ENCODE results near the gene TSNAXIP1. TPM values are rescaled to one million over a fixed set of nuclear protein-coding genes. Genes with fewer than 3 reads are reported as not detected.

The TSNAXIP1 gene
- total and polyA plus RNA-seq, 4 donors: 0.09 to 1.5 (median 0.69) TPM

DNA sequence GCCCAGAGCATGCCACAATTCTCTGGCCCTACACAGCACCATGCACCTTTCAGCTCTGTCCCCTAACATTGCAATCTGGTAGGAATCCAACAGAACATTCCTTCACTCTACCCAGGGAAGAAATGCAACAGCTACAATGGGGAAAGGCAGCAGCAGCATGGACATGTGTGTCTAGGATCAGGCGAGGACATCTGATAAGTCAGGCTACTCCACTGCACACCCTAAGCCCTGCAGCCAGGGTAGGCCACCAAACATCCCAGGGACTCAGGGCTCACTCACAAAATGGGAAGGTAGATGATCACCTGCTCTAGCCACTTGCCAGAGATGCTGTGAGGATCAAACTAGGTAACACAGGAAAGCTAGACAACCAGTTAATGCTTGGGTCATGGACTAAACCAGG lies 5.4 kb upstream of the TSNAXIP1 start:
- Histone ChIP-seq H3K4me3 (ENCODE audit: low read depth in 1 of 3, low read length in 3 of 3) (no peak overlapping the region), H3K36me3 (ENCODE audit: control insufficient read depth in 4 of 4, insufficient read depth in 3 of 4, low read depth in 1 of 4, low read length in 3 of 4) (peaks cover 1 to 32% (median 22%) of the 10 kb centered on the region in 4 donors), H3K9me3 (ENCODE audit: control insufficient read depth in 4 of 4, low read length in 3 of 4) (no peaks in the 10 kb centered on the region), H3K4me1 (ENCODE audit: control insufficient read depth in 4 of 4, insufficient read depth in 4 of 4, low read length in 3 of 4) (peaks cover 7 to 43% (median 28%) of the 10 kb centered on the region in 4 donors), H3K27ac (ENCODE audit: low read depth in 1 of 2, low read length in 2 of 2) (no peak overlapping the region), H3K27me3 (ENCODE audit: control insufficient read depth in 4 of 4, insufficient read depth in 4 of 4, low read length in 3 of 4) (no peaks in the 10 kb centered on the region), H3K9ac (ENCODE audit: low read depth in 1 of 2, low read length in 2 of 2) (no peak overlapping the region)
- TF ChIP-seq, protein P1, sequence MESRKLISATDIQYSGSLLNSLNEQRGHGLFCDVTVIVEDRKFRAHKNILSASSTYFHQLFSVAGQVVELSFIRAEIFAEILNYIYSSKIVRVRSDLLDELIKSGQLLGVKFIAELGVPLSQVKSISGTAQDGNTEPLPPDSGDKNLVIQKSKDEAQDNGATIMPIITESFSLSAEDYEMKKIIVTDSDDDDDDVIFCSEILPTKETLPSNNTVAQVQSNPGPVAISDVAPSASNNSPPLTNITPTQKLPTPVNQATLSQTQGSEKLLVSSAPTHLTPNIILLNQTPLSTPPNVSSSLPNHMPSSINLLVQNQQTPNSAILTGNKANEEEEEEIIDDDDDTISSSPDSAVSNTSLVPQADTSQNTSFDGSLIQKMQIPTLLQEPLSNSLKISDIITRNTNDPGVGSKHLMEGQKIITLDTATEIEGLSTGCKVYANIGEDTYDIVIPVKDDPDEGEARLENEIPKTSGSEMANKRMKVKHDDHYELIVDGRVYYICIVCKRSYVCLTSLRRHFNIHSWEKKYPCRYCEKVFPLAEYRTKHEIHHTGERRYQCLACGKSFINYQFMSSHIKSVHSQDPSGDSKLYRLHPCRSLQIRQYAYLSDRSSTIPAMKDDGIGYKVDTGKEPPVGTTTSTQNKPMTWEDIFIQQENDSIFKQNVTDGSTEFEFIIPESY (IDR thresholded peaks at IDR 0.05): no peak
- no peak for TF ChIP-seq SP1 (IDR thresholded peaks at IDR 0.05)
- TF ChIP-seq, protein P2, sequence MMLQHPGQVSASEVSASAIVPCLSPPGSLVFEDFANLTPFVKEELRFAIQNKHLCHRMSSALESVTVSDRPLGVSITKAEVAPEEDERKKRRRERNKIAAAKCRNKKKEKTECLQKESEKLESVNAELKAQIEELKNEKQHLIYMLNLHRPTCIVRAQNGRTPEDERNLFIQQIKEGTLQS (IDR thresholded peaks at IDR 0.05): no peak
- no peak for TF ChIP-seq FOXA1 (IDR thresholded peaks at IDR 0.05)
- no peak for TF ChIP-seq RXRA (IDR thresholded peaks at IDR 0.05)
- no peak for DNase-seq (ENCODE audit: low spot score)
- WGBS: 95% methylated on average over 1 of the region's 1 CpG

DNA sequence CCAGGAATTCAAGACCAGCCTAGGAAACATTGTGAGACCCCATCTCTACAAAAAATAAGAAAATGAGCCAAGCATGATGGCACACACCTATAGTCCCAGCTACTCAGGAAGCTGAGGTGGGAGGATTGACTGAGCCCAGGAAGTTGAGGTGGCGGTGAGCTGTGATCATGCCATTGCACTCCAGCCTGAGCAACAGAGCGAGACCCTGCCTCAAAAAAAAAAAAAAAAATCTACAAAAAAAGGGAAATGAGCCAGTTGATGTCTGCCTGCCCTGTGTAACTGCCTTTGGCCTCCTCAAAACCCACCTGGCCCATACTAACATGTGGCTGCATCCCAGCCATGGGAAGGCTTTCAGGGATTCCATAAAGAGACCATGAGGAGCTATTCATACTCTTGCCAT lies 4.8 kb upstream of the TSNAXIP1 start:
- Histone ChIP-seq H3K27ac (ENCODE audit: low read depth in 1 of 2, low read length in 2 of 2) (no peak overlapping the region), H3K4me3 (ENCODE audit: low read depth in 1 of 3, low read length in 3 of 3) (no peak overlapping the region), H3K9ac (ENCODE audit: low read depth in 1 of 2, low read length in 2 of 2) (no peak overlapping the region), H3K4me1 (ENCODE audit: control insufficient read depth in 4 of 4, insufficient read depth in 4 of 4, low read length in 3 of 4) (peaks cover 7 to 44% (median 28%) of the 10 kb centered on the region in 4 donors), H3K36me3 (ENCODE audit: control insufficient read depth in 4 of 4, insufficient read depth in 3 of 4, low read depth in 1 of 4, low read length in 3 of 4) (peaks cover 1 to 32% (median 19%) of the 10 kb centered on the region in 4 donors), H3K27me3 (ENCODE audit: control insufficient read depth in 4 of 4, insufficient read depth in 4 of 4, low read length in 3 of 4) (no peaks in the 10 kb centered on the region), H3K9me3 (ENCODE audit: control insufficient read depth in 4 of 4, low read length in 3 of 4) (no peaks in the 10 kb centered on the region)
- DNase-seq (ENCODE audit: low spot score): no peak
- 88% methylated on average over 2 of the region's 2 CpGs for WGBS
- no peak for TF ChIP-seq HNF4A (conservative IDR thresholded peaks at IDR 0.05)
- TF ChIP-seq, protein P1 (IDR thresholded peaks at IDR 0.05): no peak
- no peak for TF ChIP-seq TAF1 (conservative IDR thresholded peaks at IDR 0.05)
- no peak for TF ChIP-seq RXRA (IDR thresholded peaks at IDR 0.05)
- no peak for TF ChIP-seq JUND (IDR thresholded peaks at IDR 0.05)
- no peak for TF ChIP-seq NR2F2 (IDR thresholded peaks at IDR 0.05)
- no peak for TF ChIP-seq FOXA2 (IDR thresholded peaks at IDR 0.05)
- TF ChIP-seq, protein P3, sequence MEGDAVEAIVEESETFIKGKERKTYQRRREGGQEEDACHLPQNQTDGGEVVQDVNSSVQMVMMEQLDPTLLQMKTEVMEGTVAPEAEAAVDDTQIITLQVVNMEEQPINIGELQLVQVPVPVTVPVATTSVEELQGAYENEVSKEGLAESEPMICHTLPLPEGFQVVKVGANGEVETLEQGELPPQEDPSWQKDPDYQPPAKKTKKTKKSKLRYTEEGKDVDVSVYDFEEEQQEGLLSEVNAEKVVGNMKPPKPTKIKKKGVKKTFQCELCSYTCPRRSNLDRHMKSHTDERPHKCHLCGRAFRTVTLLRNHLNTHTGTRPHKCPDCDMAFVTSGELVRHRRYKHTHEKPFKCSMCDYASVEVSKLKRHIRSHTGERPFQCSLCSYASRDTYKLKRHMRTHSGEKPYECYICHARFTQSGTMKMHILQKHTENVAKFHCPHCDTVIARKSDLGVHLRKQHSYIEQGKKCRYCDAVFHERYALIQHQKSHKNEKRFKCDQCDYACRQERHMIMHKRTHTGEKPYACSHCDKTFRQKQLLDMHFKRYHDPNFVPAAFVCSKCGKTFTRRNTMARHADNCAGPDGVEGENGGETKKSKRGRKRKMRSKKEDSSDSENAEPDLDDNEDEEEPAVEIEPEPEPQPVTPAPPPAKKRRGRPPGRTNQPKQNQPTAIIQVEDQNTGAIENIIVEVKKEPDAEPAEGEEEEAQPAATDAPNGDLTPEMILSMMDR (IDR thresholded peaks at IDR 0.05; ENCODE audit: low read depth, low read length, missing input control): no peak
- no peak for TF ChIP-seq RAD21 (IDR thresholded peaks at IDR 0.05)
- no peak for TF ChIP-seq FOXA1 (IDR thresholded peaks at IDR 0.05)
- TF ChIP-seq HNF4G (IDR thresholded peaks at IDR 0.05): no peak
- TF ChIP-seq, protein P2 (IDR thresholded peaks at IDR 0.05): no peak
- TF ChIP-seq, protein P4, sequence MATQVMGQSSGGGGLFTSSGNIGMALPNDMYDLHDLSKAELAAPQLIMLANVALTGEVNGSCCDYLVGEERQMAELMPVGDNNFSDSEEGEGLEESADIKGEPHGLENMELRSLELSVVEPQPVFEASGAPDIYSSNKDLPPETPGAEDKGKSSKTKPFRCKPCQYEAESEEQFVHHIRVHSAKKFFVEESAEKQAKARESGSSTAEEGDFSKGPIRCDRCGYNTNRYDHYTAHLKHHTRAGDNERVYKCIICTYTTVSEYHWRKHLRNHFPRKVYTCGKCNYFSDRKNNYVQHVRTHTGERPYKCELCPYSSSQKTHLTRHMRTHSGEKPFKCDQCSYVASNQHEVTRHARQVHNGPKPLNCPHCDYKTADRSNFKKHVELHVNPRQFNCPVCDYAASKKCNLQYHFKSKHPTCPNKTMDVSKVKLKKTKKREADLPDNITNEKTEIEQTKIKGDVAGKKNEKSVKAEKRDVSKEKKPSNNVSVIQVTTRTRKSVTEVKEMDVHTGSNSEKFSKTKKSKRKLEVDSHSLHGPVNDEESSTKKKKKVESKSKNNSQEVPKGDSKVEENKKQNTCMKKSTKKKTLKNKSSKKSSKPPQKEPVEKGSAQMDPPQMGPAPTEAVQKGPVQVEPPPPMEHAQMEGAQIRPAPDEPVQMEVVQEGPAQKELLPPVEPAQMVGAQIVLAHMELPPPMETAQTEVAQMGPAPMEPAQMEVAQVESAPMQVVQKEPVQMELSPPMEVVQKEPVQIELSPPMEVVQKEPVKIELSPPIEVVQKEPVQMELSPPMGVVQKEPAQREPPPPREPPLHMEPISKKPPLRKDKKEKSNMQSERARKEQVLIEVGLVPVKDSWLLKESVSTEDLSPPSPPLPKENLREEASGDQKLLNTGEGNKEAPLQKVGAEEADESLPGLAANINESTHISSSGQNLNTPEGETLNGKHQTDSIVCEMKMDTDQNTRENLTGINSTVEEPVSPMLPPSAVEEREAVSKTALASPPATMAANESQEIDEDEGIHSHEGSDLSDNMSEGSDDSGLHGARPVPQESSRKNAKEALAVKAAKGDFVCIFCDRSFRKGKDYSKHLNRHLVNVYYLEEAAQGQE (IDR thresholded peaks at IDR 0.05): no peak
- TF ChIP-seq, protein P5, sequence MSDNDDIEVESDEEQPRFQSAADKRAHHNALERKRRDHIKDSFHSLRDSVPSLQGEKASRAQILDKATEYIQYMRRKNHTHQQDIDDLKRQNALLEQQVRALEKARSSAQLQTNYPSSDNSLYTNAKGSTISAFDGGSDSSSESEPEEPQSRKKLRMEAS (IDR thresholded peaks at IDR 0.05): no peak
- TF ChIP-seq GABPA (IDR thresholded peaks at IDR 0.05 in 1 of 2, conservative IDR thresholded peaks at IDR 0.05 in 1 of 2): no peak
- no peak for TF ChIP-seq EGR1 (IDR thresholded peaks at IDR 0.05; ENCODE audit: low read depth in 2 of 2)
- TF ChIP-seq SP1 (IDR thresholded peaks at IDR 0.05): no peak
- no peak for TF ChIP-seq YY1 (IDR thresholded peaks at IDR 0.05)
